Measurements from ENCODE around the gene MLPH. TPM values are rescaled to one million over a fixed set of nuclear protein-coding genes. Genes with fewer than 3 reads are reported as not detected.
A peak's percentile ranks its signal among the peaks of the same experiment; 100 is the strongest.

Gene MLPH, protein sequence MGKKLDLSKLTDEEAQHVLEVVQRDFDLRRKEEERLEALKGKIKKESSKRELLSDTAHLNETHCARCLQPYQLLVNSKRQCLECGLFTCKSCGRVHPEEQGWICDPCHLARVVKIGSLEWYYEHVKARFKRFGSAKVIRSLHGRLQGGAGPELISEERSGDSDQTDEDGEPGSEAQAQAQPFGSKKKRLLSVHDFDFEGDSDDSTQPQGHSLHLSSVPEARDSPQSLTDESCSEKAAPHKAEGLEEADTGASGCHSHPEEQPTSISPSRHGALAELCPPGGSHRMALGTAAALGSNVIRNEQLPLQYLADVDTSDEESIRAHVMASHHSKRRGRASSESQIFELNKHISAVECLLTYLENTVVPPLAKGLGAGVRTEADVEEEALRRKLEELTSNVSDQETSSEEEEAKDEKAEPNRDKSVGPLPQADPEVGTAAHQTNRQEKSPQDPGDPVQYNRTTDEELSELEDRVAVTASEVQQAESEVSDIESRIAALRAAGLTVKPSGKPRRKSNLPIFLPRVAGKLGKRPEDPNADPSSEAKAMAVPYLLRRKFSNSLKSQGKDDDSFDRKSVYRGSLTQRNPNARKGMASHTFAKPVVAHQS
- polyA plus RNA-seq (2013): 3.8 and 4.1 TPM in 2 replicates

DNA sequence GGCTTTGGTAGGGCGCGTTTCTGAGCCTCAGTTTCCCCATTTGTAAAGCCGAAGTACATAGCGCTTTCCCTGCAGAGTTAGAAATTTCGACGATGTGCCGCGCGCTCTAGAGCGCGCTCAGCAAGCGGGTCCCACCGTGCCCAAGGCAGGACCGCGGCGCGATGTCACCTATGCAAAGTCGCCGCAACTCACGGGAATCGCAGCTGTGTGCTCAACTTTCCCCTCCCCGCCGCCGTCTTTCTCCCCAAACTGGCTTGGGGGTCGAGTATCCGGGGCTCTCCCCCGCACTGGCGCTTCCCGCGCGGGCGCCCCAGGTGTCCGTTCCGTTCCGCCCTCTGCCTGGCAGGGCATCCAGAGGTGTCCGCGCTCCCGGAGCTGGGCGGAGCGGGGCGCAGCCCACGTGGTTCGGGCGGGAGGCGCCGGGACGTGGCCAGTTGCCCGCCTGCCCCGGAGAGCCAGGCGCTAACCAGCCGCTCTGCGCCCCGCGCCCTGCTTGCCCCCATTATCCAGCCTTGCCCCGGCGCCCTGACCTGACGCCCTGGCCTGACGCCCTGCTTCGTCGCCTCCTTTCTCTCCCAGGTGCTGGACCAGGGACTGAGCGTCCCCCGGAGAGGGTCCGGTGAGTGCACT, at the start of gene MLPH:
Gene MLPH (plus strand): TSS at position 433 of the 630 bp plus-strand sequence. CDS start 6,176 bp downstream, outside the sequence.
- Histone ChIP-seq H4K12ac (ENCODE audit: low read depth, low read length) (no peak within 1 kb of the TSS), H2BK12ac (ENCODE audit: low read length) (peak within 1 kb of the TSS; percentile 2)

DNA sequence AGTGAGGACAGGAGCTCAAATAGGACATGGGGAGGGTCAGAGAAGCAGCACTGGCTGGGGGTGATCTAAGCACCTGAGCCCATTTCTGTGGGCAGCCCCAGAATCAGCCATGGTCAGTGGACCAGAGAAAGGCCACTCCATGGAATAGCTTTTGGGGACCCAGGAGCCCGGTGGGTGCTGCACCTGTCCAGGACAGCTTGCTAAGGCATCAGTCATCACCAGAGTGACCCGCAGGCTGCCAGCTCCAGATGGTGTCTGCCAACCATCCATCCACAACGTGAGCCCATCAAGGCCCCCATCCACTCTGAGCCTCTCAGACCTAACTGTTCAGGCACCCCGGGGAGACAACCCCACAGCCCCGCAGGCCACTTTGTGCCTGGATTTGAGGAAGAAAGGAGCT, 49.5 kb upstream of the MLPH start:
- Histone ChIP-seq H3K18ac (ENCODE audit: low read length) (no peak overlapping the region), H4K91ac (ENCODE audit: low read depth, low read length) (no peak overlapping the region), H3K27me3 (ENCODE audit: insufficient read depth, low read length) (no peaks in the 10 kb centered on the region), H2BK5ac (ENCODE audit: low read depth, low read length, poor library complexity) (no peak overlapping the region), H3K79me2 (ENCODE audit: control insufficient read depth, insufficient read depth, low read length, poor library complexity) (peaks cover under 1% of the 10 kb centered on the region), H2BK12ac (ENCODE audit: low read length) (no peak overlapping the region), H4K8ac (ENCODE audit: low read depth, low read length) (no peak overlapping the region), H4K12ac (ENCODE audit: low read depth, low read length) (no peak overlapping the region), H3K4me3 (ENCODE audit: low read depth, low read length) (no peak overlapping the region), H3K14ac (ENCODE audit: low read length) (no peak overlapping the region), H3K9ac (ENCODE audit: low read length) (no peak overlapping the region), H3K79me1 (ENCODE audit: low read length) (peaks cover 14% of the 10 kb centered on the region), H2BK120ac (ENCODE audit: insufficient read depth, low read length, poor library complexity) (no peak overlapping the region), H2AFZ (ENCODE audit: insufficient read depth, low read length, poor library complexity) (no peak overlapping the region), H3K4ac (ENCODE audit: low read depth, low read length) (no peak overlapping the region), H3K4me1 (ENCODE audit: control insufficient read depth in 1 of 2, insufficient read depth in 2 of 2, low read length in 2 of 2) (peaks cover 20 to 24% of the 10 kb centered on the region in 2 experiments), H3K27ac (ENCODE audit: low read depth, low read length) (no peak overlapping the region), H3K23ac (ENCODE audit: low read length) (no peak overlapping the region), H3K9me3 (ENCODE audit: insufficient read depth, low read depth, low read length) (peaks cover under 1% of the 10 kb centered on the region), H2AK5ac (ENCODE audit: low read length) (no peak overlapping the region), H3K4me2 (ENCODE audit: low read length) (no peak overlapping the region), H3K36me3 (ENCODE audit: control insufficient read depth in 1 of 2, insufficient read depth in 2 of 2, low read length in 2 of 2) (no peaks in the 10 kb centered on the region)
- WGBS (ENCODE audit: extremely low coverage, insufficient coverage, insufficient read length): no CpG with 5 or more reads among the region's 5 CpGs
- no peak for DNase-seq

More for the DNA sequence above, at the start of gene MLPH:
- Histone ChIP-seq H3K18ac (ENCODE audit: low read length) (no peak within 1 kb of the TSS), H3K27me3 (ENCODE audit: insufficient read depth, low read length) (peaks cover 19% of the 10 kb centered on the region), H2AFZ (ENCODE audit: insufficient read depth, low read length, poor library complexity) (peak within 1 kb of the TSS; percentile 41), H3K79me2 (ENCODE audit: control insufficient read depth, insufficient read depth, low read length, poor library complexity) (no peaks in the 10 kb centered on the region), H3K4me2 (ENCODE audit: low read length) (peak within 1 kb of the TSS; percentile 96), H2BK5ac (ENCODE audit: low read depth, low read length, poor library complexity) (no peak within 1 kb of the TSS), H2AK5ac (ENCODE audit: low read length) (no peak within 1 kb of the TSS), H2BK120ac (ENCODE audit: insufficient read depth, low read length, poor library complexity) (no peak within 1 kb of the TSS), H3K14ac (ENCODE audit: low read length) (peak within 1 kb of the TSS; percentile 32), H3K79me1 (ENCODE audit: low read length) (peaks cover 6% of the 10 kb centered on the region), H3K36me3 (ENCODE audit: control insufficient read depth in 1 of 2, insufficient read depth in 2 of 2, low read length in 2 of 2) (peaks cover 1 to 2% of the 10 kb centered on the region in 2 experiments), H3K27ac (ENCODE audit: low read depth, low read length) (no peak within 1 kb of the TSS), H4K91ac (ENCODE audit: low read depth, low read length) (peak within 1 kb of the TSS; percentile 2), H3K4ac (ENCODE audit: low read depth, low read length) (no peak within 1 kb of the TSS), H3K4me1 (ENCODE audit: control insufficient read depth in 1 of 2, insufficient read depth in 2 of 2, low read length in 2 of 2) (peaks cover 22 to 35% of the 10 kb centered on the region in 2 experiments), H3K4me3 (ENCODE audit: low read depth, low read length) (peak within 1 kb of the TSS; percentile 66), H3K9me3 (ENCODE audit: insufficient read depth, low read depth, low read length) (peaks cover 9% of the 10 kb centered on the region), H4K8ac (ENCODE audit: low read depth, low read length) (peak within 1 kb of the TSS; percentile 10), H3K23ac (ENCODE audit: low read length) (no peak within 1 kb of the TSS), H3K9ac (ENCODE audit: low read length) (no peak within 1 kb of the TSS)
- no CpG with 5 or more reads among the region's 63 CpGs for WGBS (ENCODE audit: extremely low coverage, insufficient coverage, insufficient read length)
- DNase-seq: no peak

DNA sequence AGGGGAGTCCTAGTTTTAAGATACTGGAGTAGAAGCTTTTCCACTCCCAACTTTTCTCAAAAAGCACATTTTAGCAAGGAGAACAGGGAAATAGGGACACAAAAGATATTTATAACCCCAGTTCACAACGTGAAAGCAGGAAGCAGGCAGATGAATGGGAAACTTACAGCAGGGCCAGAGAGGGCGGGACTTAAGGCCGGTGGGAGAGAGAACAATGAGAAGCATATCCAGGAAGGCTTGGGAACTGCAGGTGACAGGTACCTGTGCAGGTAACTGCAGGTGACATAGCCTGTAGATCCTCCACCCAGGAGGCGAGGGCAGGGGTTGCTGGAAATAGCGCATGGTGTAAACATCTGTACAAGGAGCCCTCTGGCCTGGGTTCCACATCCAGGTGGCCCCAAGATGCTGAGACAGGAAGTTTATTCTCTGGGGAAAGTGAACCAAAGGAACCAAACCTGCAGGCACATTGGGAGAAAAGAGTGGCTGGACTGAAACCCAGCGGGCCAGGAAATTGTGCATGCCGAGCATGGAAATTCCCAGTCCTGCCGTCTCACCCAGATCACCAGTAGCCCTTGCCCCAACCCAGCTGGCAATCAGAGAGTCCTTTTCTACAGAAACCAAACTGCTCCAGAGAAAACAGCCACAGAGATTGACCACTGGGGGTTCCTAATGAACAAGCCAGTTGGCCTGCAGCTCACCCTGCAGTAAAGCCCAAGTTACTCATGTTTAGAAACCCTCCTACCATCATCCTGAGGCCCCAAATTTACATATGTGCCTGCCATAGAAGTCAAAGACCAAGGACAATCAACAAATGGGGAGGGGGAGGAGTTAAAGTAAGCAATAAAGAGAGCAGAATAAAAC, 48.7 kb upstream of the MLPH start:
- peak in 1 of 2 donors; percentile 16 for DNase-seq
- H3K18ac ChIP-seq (ENCODE audit: low read length): no peak overlapping the region
- no peak overlapping the region for H2AFZ ChIP-seq (ENCODE audit: insufficient read depth, low read length, poor library complexity)
- no peak overlapping the region for H3K14ac ChIP-seq (ENCODE audit: low read length)
- H3K79me1 ChIP-seq (ENCODE audit: low read length): peaks cover 12% of the 10 kb centered on the region
- H4K91ac ChIP-seq (ENCODE audit: low read depth, low read length): no peak overlapping the region
- no peak overlapping the region for H3K4me3 ChIP-seq (ENCODE audit: low read depth, low read length)
- H3K4ac ChIP-seq (ENCODE audit: low read depth, low read length): no peak overlapping the region
- peaks cover 13 to 17% of the 10 kb centered on the region in 2 experiments for H3K4me1 ChIP-seq (ENCODE audit: control insufficient read depth in 1 of 2, insufficient read depth in 2 of 2, low read length in 2 of 2)
- no peak overlapping the region for H2AK5ac ChIP-seq (ENCODE audit: low read length)
- no peak overlapping the region for H2BK120ac ChIP-seq (ENCODE audit: insufficient read depth, low read length, poor library complexity)
- no peaks in the 10 kb centered on the region for H3K79me2 ChIP-seq (ENCODE audit: control insufficient read depth, insufficient read depth, low read length, poor library complexity)
- no peaks in the 10 kb centered on the region for H3K36me3 ChIP-seq (ENCODE audit: control insufficient read depth in 1 of 2, insufficient read depth in 2 of 2, low read length in 2 of 2)
- no peak overlapping the region for H2BK12ac ChIP-seq (ENCODE audit: low read length)
- H3K23ac ChIP-seq (ENCODE audit: low read length): no peak overlapping the region
- no peak overlapping the region for H4K12ac ChIP-seq (ENCODE audit: low read depth, low read length)
- peaks cover 1% of the 10 kb centered on the region for H3K9me3 ChIP-seq (ENCODE audit: insufficient read depth, low read depth, low read length)
- H3K4me2 ChIP-seq (ENCODE audit: low read length): no peak overlapping the region
- H3K9ac ChIP-seq (ENCODE audit: low read length): no peak overlapping the region
- H2BK5ac ChIP-seq (ENCODE audit: low read depth, low read length, poor library complexity): no peak overlapping the region
- no peaks in the 10 kb centered on the region for H3K27me3 ChIP-seq (ENCODE audit: insufficient read depth, low read length)
- H4K8ac ChIP-seq (ENCODE audit: low read depth, low read length): no peak overlapping the region
- WGBS (ENCODE audit: extremely low coverage, insufficient coverage, insufficient read length): no CpG with 5 or more reads among the region's 8 CpGs
- H3K27ac ChIP-seq (ENCODE audit: low read depth, low read length): no peak overlapping the region

DNA sequence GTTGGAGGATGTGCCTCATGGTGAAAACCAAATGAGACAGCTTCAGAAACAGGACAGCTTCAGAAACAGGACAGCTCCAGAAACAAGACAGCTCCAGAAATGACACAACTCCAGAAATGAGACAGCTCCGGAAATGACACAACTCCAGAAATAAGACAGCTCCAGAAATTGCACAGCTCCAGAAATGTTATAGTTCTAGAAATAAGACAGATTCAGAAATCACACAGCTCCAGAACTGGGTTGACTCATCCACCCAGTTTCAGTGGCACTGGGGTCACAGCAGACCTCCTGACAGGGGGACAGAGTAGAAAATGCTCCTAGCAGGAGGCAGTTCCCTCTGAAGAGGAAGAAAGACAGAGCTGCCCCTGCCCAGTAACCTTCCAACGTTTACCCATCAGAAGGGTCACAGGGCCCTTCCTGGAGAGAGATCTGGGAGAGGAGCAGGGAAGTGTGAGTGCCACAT, 46.2 kb upstream of the MLPH start:
- Histone ChIP-seq H4K91ac (ENCODE audit: low read depth, low read length) (no peak overlapping the region), H3K9ac (ENCODE audit: low read length) (no peak overlapping the region), H4K8ac (ENCODE audit: low read depth, low read length) (no peak overlapping the region), H3K27me3 (ENCODE audit: insufficient read depth, low read length) (no peaks in the 10 kb centered on the region), H3K9me3 (ENCODE audit: insufficient read depth, low read depth, low read length) (peaks cover 1% of the 10 kb centered on the region), H3K79me1 (ENCODE audit: low read length) (no peaks in the 10 kb centered on the region), H3K4ac (ENCODE audit: low read depth, low read length) (no peak overlapping the region), H2BK12ac (ENCODE audit: low read length) (no peak overlapping the region), H4K12ac (ENCODE audit: low read depth, low read length) (no peak overlapping the region), H3K18ac (ENCODE audit: low read length) (no peak overlapping the region), H3K4me2 (ENCODE audit: low read length) (no peak overlapping the region), H2BK120ac (ENCODE audit: insufficient read depth, low read length, poor library complexity) (no peak overlapping the region), H3K36me3 (ENCODE audit: control insufficient read depth in 1 of 2, insufficient read depth in 2 of 2, low read length in 2 of 2) (no peaks in the 10 kb centered on the region), H3K79me2 (ENCODE audit: control insufficient read depth, insufficient read depth, low read length, poor library complexity) (no peaks in the 10 kb centered on the region), H2BK5ac (ENCODE audit: low read depth, low read length, poor library complexity) (no peak overlapping the region), H3K4me1 (ENCODE audit: control insufficient read depth in 1 of 2, insufficient read depth in 2 of 2, low read length in 2 of 2) (peaks cover 0 to 5% of the 10 kb centered on the region in 2 experiments), H2AK5ac (ENCODE audit: low read length) (no peak overlapping the region), H3K4me3 (ENCODE audit: low read depth, low read length) (no peak overlapping the region), H2AFZ (ENCODE audit: insufficient read depth, low read length, poor library complexity) (no peak overlapping the region), H3K27ac (ENCODE audit: low read depth, low read length) (no peak overlapping the region), H3K23ac (ENCODE audit: low read length) (no peak overlapping the region), H3K14ac (ENCODE audit: low read length) (no peak overlapping the region)
- DNase-seq: no peak
- no CpG with 5 or more reads among the region's 2 CpGs for WGBS (ENCODE audit: extremely low coverage, insufficient coverage, insufficient read length)
